SK-N-SH (cell line): Measurements from ENCODE around the gene NUP35. TPM values are rescaled to one million over a fixed set of nuclear protein-coding genes. Genes with fewer than 3 reads are reported as not detected.

Source experiments
- CTCF ChIA-PET: fragments of 300-600, 350-600 bp; formaldehyde crosslinking; extraction: SDS; loops from one replicate; lab custom pipeline; 2021; lab: Yijun Ruan, JAX
- POLR2A ChIA-PET: fragments of 350-600 bp; sonication (Branson Sonifier 250); formaldehyde crosslinking; extraction: SDS; loops from one replicate; lab custom pipeline; 2020; ENCODE audit warnings: antibody characterized with exemption, inconsistent platforms; lab: Yijun Ruan, JAX
- DNase-seq: peaks from one replicate; pipeline ENCODE4 v3.0.0; 2012
- H2AFZ ChIP-seq: fragments of 200-600 bp; sonication (generic); 2 replicates; pipeline ENCODE4 v1.8.1; 2016; ENCODE audit warnings: antibody characterized with exemption, mild to moderate bottlenecking, low read depth
- H3F3A ChIP-seq: fragments of 200-600 bp; sonication (generic); replicated peaks from 2 replicates; pipeline ENCODE3; 2016; ENCODE audit warnings: antibody characterized with exemption, mild to moderate bottlenecking; ENCODE audit not compliant: insufficient read depth
- H3K27ac ChIP-seq, 2 experiments: fragments of 200-500 bp in 1 of 2; fragments of 200-600 bp in 1 of 2; sonication (Bioruptor generic) in 1 of 2; sonication (generic), shearing (Covaris generic) in 1 of 2; 2 replicates each; pipeline versions ENCODE4 v1.5.1 to v1.6.1; 2014 to 2016; ENCODE audit warnings: low read depth in 2 of 2, inconsistent platforms in 1 of 2, low read length in 1 of 2, mild to moderate bottlenecking in 1 of 2, mixed read lengths in 1 of 2
- H3K27me3 ChIP-seq: fragments of 200-600 bp; sonication (generic), shearing (Covaris generic); 2 replicates; pipeline ENCODE4 v1.6.1; 2016; ENCODE audit warnings: mixed run types; ENCODE audit not compliant: insufficient read depth
- H3K36me3 ChIP-seq, 2 experiments: fragments of 200-500 bp in 1 of 2; fragments of 200-600 bp in 1 of 2; sonication (Bioruptor generic) in 1 of 2; sonication (generic) in 1 of 2; replicated peaks in 1 of 2; 2 replicates each; pipeline versions ENCODE3 to v1.5.1; 2014 to 2016; ENCODE audit warnings: low read length in 1 of 2, mild to moderate bottlenecking in 1 of 2; ENCODE audit not compliant: insufficient read depth in 2 of 2, control insufficient read depth in 1 of 2
- H3K4me1 ChIP-seq, 2 experiments: fragments of 200-500 bp in 1 of 2; fragments of 200-600 bp in 1 of 2; sonication (Bioruptor generic) in 1 of 2; sonication (generic), shearing (Covaris generic) in 1 of 2; 2 replicates each; pipeline versions ENCODE4 v1.5.1 to v1.6.1; 2014 to 2016; ENCODE audit warnings: low read depth in 1 of 2, low read length in 1 of 2, mixed run types in 1 of 2; ENCODE audit not compliant: insufficient read depth in 2 of 2, control insufficient read depth in 1 of 2
- H3K4me2 ChIP-seq: fragments of 200-600 bp; sonication (generic), shearing (Covaris generic); 2 replicates; pipeline ENCODE4 v1.6.1; 2017; ENCODE audit warnings: mixed run types
- H3K4me3 ChIP-seq, 2 experiments: fragments of 200-500 bp in 1 of 2; fragments of 200-600 bp in 1 of 2; sonication (Bioruptor generic) in 1 of 2; sonication (generic), shearing (Covaris generic) in 1 of 2; 2 replicates each; pipeline versions ENCODE4 v1.5.1 to v1.8.1; 2014 to 2016; ENCODE audit warnings: low read depth in 2 of 2, inconsistent platforms in 1 of 2, low read length in 1 of 2, mild to moderate bottlenecking in 1 of 2, mixed read lengths in 1 of 2, moderate library complexity in 1 of 2
- H3K79me2 ChIP-seq: fragments of 200-600 bp; sonication (generic); 2 replicates; pipeline ENCODE4 v1.8.1; 2017; ENCODE audit warnings: mild to moderate bottlenecking; ENCODE audit not compliant: insufficient read depth
- H3K9ac ChIP-seq: fragments of 200-600 bp; sonication (generic); 2 replicates; pipeline ENCODE4 v1.6.1; 2017; ENCODE audit warnings: mixed run types
- H3K9me2 ChIP-seq: fragments of 200-600 bp; sonication (generic); 2 replicates; pipeline ENCODE4 v1.6.1; 2017; ENCODE audit warnings: mixed run types
- H3K9me3 ChIP-seq: fragments of 200-600 bp; sonication (generic); 2 replicates; pipeline ENCODE4 v1.6.1; 2017; ENCODE audit warnings: mixed run types, mild to moderate bottlenecking, moderate library complexity
- H4K20me1 ChIP-seq: fragments of 200-600 bp; sonication (generic); 2 replicates; pipeline ENCODE4 v1.6.1; 2017; ENCODE audit warnings: mild to moderate bottlenecking, mixed run types; ENCODE audit not compliant: insufficient read depth
- CHD2 ChIP-seq: fragments of 150-350 bp; IDR thresholded peaks from 2 replicates; pipeline ENCODE4 v1.6.1; 2018; ENCODE audit warnings: low read length; ENCODE audit not compliant: partially characterized antibody
- FOXM1 ChIP-seq: IDR thresholded peaks from 2 replicates; pipeline ENCODE4 v1.4.0; 2012; ENCODE audit warnings: low read depth, mild to moderate bottlenecking
- GATA2 ChIP-seq: sonication (generic); formaldehyde crosslinking; IDR thresholded peaks from 2 replicates; pipeline ENCODE4 v1.5.0; 2020; ENCODE audit warnings: mild to moderate bottlenecking, missing genetic modification reagents
- IRF3 ChIP-seq: fragments of 150-350 bp; IDR thresholded peaks from 2 replicates; pipeline ENCODE4 v1.6.1; 2016; ENCODE audit warnings: mild to moderate bottlenecking, low read depth, low read length
- PBX3 ChIP-seq: IDR thresholded peaks from 2 replicates; pipeline ENCODE4; 2012
- RCOR1 ChIP-seq: fragments of 150-350 bp; IDR thresholded peaks from 2 replicates; pipeline ENCODE4 v1.6.1; 2017; ENCODE audit warnings: antibody characterized with exemption, low read length
- RXRA ChIP-seq: IDR thresholded peaks from 2 replicates; pipeline ENCODE4 v1.4.0; 2012; ENCODE audit warnings: low read depth, mild to moderate bottlenecking, borderline replicate concordance
- SMC3 ChIP-seq: IDR thresholded peaks from 2 replicates; pipeline ENCODE4 v1.6.1; 2012; ENCODE audit warnings: low read depth, low read length, improper control_type of control experiment
- TCF12 ChIP-seq: IDR thresholded peaks from 2 replicates; pipeline ENCODE4 v1.4.0; 2012
- USF2 ChIP-seq: fragments of 150-350 bp; IDR thresholded peaks from 2 replicates; pipeline ENCODE4 v1.6.1; 2017; ENCODE audit warnings: antibody characterized with exemption, low read length, low read depth, borderline replicate concordance
- WGBS: methylation state at CpG from one replicate; pipeline ENCODE4 v1.1.6; 2017; ENCODE audit warnings: low lambda C conversion rate; 5-methylcytosine and 5-hydroxymethylcytosine counted together
- polyA plus RNA-seq, 3 experiments: library from polyadenylated mRNA; depleted of rRNA; stranded (reverse); fragments of >200 nt; gene quantifications; 2 replicates each; pipeline ENCODE4 v1.2.3, GENCODE V29; 2012

The NUP35 gene
- polyA plus RNA-seq, 1 of the 3 experiments (the other 2 are of a cell fraction) = 9.1 TPM

GRCh38 chr2:183186766-183187165 lies 62.5 kb downstream of the NUP35 start:
- H3K36me3 ChIP-seq = peaks cover 23 to 36% of the 10 kb centered on the region in 2 experiments
- no peaks in the 10 kb centered on the region for H3K4me1 ChIP-seq
- no peak for TF ChIP-seq FOXM1
- no peak for TF ChIP-seq GATA2 (CRISPR knock-in tag)
- TF ChIP-seq TCF12 = no peak
- TF ChIP-seq SMC3 = no peak
- no peak for TF ChIP-seq IRF3
- no peak for TF ChIP-seq RXRA
- 0 out of 2 replicates have a peak, but pooled peaks cover 7% of the 10 kb centered on the region for H3K9me3 ChIP-seq
- no peaks in the 10 kb centered on the region for H3K9me2 ChIP-seq
- H3K4me3 ChIP-seq = no peak overlapping the region
- no peak for DNase-seq
- H3K27me3 ChIP-seq = no peaks in the 10 kb centered on the region
- no peaks in the 10 kb centered on the region for H4K20me1 ChIP-seq
- H3F3A ChIP-seq = no peaks in the 10 kb centered on the region
- 80% methylated on average over 1 of the region's 1 CpG for WGBS
- H3K79me2 ChIP-seq = peaks cover 11% of the 10 kb centered on the region; the same call in 1 of the 2 replicates
- H3K4me2 ChIP-seq = no peak overlapping the region
- ChIA-PET CTCF (no interaction called here), POLR2A (no interaction called here)
- no peak overlapping the region for H3K9ac ChIP-seq
- no peak overlapping the region for H2AFZ ChIP-seq
- H3K27ac ChIP-seq = no peak overlapping the region

GRCh38 chr2:183192343-183192742 lies 68.1 kb downstream of the NUP35 start:
- H3K79me2 ChIP-seq = no peaks in the 10 kb centered on the region
- TF ChIP-seq USF2 = no peak
- no peak for TF ChIP-seq RCOR1
- TF ChIP-seq PBX3 = no peak
- TF ChIP-seq CHD2 = no peak
- TF ChIP-seq, all 33 proteins: peak for 0
- no peak for DNase-seq
- H3K4me1 ChIP-seq = no peaks in the 10 kb centered on the region
- H3K9me2 ChIP-seq = no peaks in the 10 kb centered on the region
- ChIA-PET POLR2A (no interaction called here), CTCF (no interaction called here)
- H3K27me3 ChIP-seq = no peaks in the 10 kb centered on the region
- no peaks in the 10 kb centered on the region for H4K20me1 ChIP-seq
- no peak overlapping the region for H3K4me3 ChIP-seq
- 91% methylated on average over 1 of the region's 1 CpG for WGBS
- no peaks in the 10 kb centered on the region for H3F3A ChIP-seq
- peaks cover 14 to 17% of the 10 kb centered on the region in 2 experiments for H3K36me3 ChIP-seq
- no peak overlapping the region for H3K4me2 ChIP-seq
- H3K27ac ChIP-seq = no peak overlapping the region
- no peak overlapping the region for H2AFZ ChIP-seq
- H3K9me3 ChIP-seq = no peaks in the 10 kb centered on the region
- no peak overlapping the region for H3K9ac ChIP-seq
